ENCODE results near the gene APBA3.
A peak's percentile ranks its signal among the peaks of the same experiment; 100 is the strongest.

The APBA3 gene

GRCh38 chr19:3716147-3716668 lies 45.3 kb downstream of the APBA3 start (continued):
- no peak for TF ChIP-seq ZNF8 (CRISPR knock-in tag; IDR thresholded peaks at IDR 0.05)

- no peak for TF ChIP-seq CSDC2 (CRISPR knock-in tag; IDR thresholded peaks at IDR 0.05)
- no peak for TF ChIP-seq PPARA (CRISPR knock-in tag; IDR thresholded peaks at IDR 0.05; ENCODE audit: borderline replicate concordance)
- TF ChIP-seq ARNTL (CRISPR knock-in tag; IDR thresholded peaks at IDR 0.05; ENCODE audit: borderline replicate concordance, low read depth), result no peak
- TF ChIP-seq ZNF565 (CRISPR knock-in tag; conservative IDR thresholded peaks at IDR 0.05; ENCODE audit: low read depth), result no peak
- TF ChIP-seq RARB (CRISPR knock-in tag; IDR thresholded peaks at IDR 0.05), result no peak
- TF ChIP-seq BACH2 (CRISPR knock-in tag; IDR thresholded peaks at IDR 0.05; ENCODE audit: borderline replicate concordance), result no peak
- TF ChIP-seq TOX (CRISPR knock-in tag; IDR thresholded peaks at IDR 0.05; ENCODE audit: borderline replicate concordance), result no peak
- TF ChIP-seq ZNF70 (CRISPR knock-in tag; IDR thresholded peaks at IDR 0.05), result no peak
- TF ChIP-seq ZC3H10 (CRISPR knock-in tag; IDR thresholded peaks at IDR 0.05), result no peak
- no peak for TF ChIP-seq TCF4 (CRISPR knock-in tag; IDR thresholded peaks at IDR 0.05; ENCODE audit: borderline replicate concordance)
- TF ChIP-seq GLIS3 (CRISPR knock-in tag; IDR thresholded peaks at IDR 0.05), result no peak
- no peak for TF ChIP-seq ISL1 (CRISPR knock-in tag; IDR thresholded peaks at IDR 0.05)
- no peak for TF ChIP-seq ZNF8 (CRISPR knock-in tag; IDR thresholded peaks at IDR 0.05)
- TF ChIP-seq ESRRG (CRISPR knock-in tag; IDR thresholded peaks at IDR 0.05), result no peak
- TF ChIP-seq SNAI2 (CRISPR knock-in tag; IDR thresholded peaks at IDR 0.05), result no peak
- TF ChIP-seq OSR1 (CRISPR knock-in tag; IDR thresholded peaks at IDR 0.05), result no peak
- TF ChIP-seq ZFP30 (CRISPR knock-in tag; IDR thresholded peaks at IDR 0.05), result no peak
- no peak for TF ChIP-seq ZFP3 (CRISPR knock-in tag; IDR thresholded peaks at IDR 0.05)
- no peak for TF ChIP-seq PATZ1 (CRISPR knock-in tag; IDR thresholded peaks at IDR 0.05; ENCODE audit: borderline replicate concordance)
- TF ChIP-seq CSRNP3 (CRISPR knock-in tag; IDR thresholded peaks at IDR 0.05), result no peak
- no peak for ATAC-seq
These were observed 48.6 kb downstream of the APBA3 start for GRCh38 chr19:3712663-3713611.

GRCh38 chr19:3710265-3710812 lies 51.2 kb downstream of the APBA3 start:
- peak; percentile 32; the same call in 2 of the 3 replicates for ATAC-seq
- TF ChIP-seq ZNF8 (CRISPR knock-in tag; IDR thresholded peaks at IDR 0.05) (no peak), CSDC2 (CRISPR knock-in tag; IDR thresholded peaks at IDR 0.05) (no peak), TOX (CRISPR knock-in tag; IDR thresholded peaks at IDR 0.05; ENCODE audit: borderline replicate concordance) (no peak), RARB (CRISPR knock-in tag; IDR thresholded peaks at IDR 0.05) (no peak), ISL1 (CRISPR knock-in tag; IDR thresholded peaks at IDR 0.05) (no peak), ZNF565 (CRISPR knock-in tag; conservative IDR thresholded peaks at IDR 0.05; ENCODE audit: low read depth) (no peak), CSRNP3 (CRISPR knock-in tag; IDR thresholded peaks at IDR 0.05) (no peak), ESRRG (CRISPR knock-in tag; IDR thresholded peaks at IDR 0.05) (no peak), TCF4 (CRISPR knock-in tag; IDR thresholded peaks at IDR 0.05; ENCODE audit: borderline replicate concordance) (no peak), TSHZ2 (CRISPR knock-in tag; IDR thresholded peaks at IDR 0.05) (no peak), ARNTL (CRISPR knock-in tag; IDR thresholded peaks at IDR 0.05; ENCODE audit: borderline replicate concordance, low read depth) (no peak), ZC3H10 (CRISPR knock-in tag; IDR thresholded peaks at IDR 0.05) (no peak), ZFP3 (CRISPR knock-in tag; IDR thresholded peaks at IDR 0.05) (no peak), BACH2 (CRISPR knock-in tag; IDR thresholded peaks at IDR 0.05; ENCODE audit: borderline replicate concordance) (no peak), SNAI2 (CRISPR knock-in tag; IDR thresholded peaks at IDR 0.05) (no peak), POU6F1 (CRISPR knock-in tag; IDR thresholded peaks at IDR 0.05; ENCODE audit: borderline replicate concordance, low read depth) (no peak), CREB5 (CRISPR knock-in tag; IDR thresholded peaks at IDR 0.05; ENCODE audit: low read depth) (no peak), PPARA (CRISPR knock-in tag; IDR thresholded peaks at IDR 0.05; ENCODE audit: borderline replicate concordance) (no peak), OSR1 (CRISPR knock-in tag; IDR thresholded peaks at IDR 0.05) (no peak), GLIS3 (CRISPR knock-in tag; IDR thresholded peaks at IDR 0.05) (no peak)

Measured in SK-N-SH treated with all-trans-retinoic acid at 6 μM for 48 hours (cell line).